Kidney capillary endothelial cell (primary cell): Measurements from ENCODE around the gene ACOT13.
"Not testable (repeated sequence)": the region's sequence is repeated elsewhere in the genome, so short reads cannot be mapped to it uniquely, and the experiment has no call there.

Experiments used
- DNase-seq: peaks from one replicate; pipeline ENCODE4 v3.0.0-alpha.2; 2018; ENCODE audit warnings: low spot score

ACOT13 gene

DNA sequence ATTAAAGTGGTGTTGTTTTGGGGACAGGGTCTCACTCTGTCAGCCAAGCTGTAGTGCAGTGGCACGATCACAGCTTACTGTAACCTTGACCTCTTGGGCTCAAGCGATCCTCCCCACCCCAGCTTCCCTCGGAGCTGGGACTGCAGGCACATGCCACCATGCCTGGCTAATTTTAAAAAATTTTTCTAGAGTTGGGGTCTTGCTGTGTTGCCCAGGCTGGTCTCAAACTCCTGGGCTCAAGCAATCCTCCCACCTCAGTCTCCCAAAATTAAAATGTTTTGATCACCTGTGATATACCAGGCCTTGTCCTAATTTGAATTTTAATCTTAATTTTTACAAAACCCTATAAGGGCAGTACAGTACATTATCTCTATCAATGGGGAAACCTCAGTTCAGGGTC lies 25.5 kb downstream of the ACOT13 start:
- DNase-seq: no peak

DNA sequence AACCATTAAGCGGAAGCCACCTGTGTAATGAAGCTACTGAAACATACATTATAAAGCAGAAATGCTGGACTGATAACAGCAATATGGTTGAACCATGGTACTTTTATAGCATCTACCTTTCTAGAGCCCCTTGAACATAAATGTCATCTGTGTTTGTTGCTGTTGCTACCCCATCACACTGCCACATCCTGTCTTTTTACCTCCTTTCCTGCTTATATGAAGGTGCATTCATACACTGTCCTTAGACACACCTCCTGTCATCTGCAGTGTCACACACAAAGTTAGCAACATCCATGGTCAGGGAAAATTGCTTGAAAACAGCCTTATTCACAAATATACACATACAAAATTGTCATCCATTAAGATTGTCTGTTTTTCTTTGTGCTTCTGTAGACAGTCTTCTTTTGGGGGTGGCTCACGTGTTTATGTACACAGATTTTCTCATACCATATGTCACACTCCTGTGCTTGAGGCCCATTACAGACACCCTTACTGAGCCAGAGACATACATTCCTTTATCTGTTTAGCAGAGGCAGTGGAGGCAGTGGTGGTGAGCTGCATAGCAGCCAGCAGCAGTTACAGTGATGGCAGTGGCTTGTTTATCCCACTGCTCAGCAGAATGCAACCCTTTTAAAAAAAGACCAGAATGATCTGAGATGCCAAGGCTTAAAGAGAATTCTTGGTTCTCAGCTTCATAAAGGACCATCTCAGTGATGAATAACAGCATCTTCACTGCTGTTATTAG lies 26.1 kb downstream of the ACOT13 start:
- no peak for DNase-seq

DNA sequence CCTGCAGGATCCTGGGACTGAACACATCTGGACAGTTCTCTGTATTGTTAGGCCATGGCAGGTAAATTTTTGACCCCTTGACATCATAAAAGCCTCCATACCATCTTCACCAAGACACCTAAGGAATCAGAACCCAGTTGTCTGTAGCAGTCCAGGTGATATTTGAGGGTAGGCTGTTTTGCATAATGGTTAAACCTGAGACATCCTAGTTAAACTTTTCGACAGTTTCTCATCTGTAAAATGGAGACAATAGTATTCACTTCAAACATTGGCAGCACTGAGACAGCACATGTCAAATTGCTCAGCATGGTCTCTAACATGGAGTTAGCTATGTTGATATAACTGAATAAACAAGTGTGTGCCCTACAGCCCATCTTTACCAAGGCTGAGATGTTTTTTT lies 27.3 kb downstream of the ACOT13 start:
- DNase-seq: no peak

DNA sequence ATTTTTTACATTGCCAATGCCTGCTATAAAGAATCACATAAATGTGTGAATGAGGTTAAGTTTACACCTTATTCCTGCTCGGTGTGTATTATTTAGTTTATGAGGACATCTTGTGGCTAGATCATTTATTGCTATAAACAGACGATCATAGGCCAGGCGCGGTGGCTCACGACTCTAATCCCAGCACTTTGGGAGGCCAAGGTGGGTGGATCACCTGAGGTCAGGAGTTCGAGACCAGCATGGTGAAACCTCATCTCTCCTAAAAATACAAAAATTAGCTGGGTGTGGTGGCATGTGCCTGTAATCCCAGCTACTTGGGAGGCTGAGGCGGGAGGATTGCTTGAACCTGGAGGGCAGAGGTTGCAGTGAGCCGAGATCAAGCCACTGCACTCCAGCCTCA lies 28.8 kb downstream of the ACOT13 start:
- DNase-seq: peak; percentile 50

DNA sequence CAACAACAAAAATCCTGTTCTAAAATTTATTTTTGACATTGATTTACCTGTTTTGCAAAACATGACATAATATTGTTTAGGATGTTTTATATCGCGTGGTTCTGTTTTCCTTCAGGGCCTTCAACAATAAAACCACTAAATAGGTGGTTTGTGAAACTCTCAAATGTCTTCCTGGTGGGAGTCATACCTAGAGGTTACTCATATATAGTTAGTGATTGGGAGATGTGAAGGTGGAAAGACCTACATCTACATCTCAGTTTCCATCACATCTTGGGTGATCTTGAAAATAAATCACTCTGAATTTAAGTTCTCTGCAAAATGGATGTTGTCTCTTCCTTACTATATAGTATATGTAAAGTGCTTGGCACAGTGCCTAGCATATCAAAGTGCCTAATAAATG lies 29.2 kb downstream of the ACOT13 start:
- DNase-seq: no peak

DNA sequence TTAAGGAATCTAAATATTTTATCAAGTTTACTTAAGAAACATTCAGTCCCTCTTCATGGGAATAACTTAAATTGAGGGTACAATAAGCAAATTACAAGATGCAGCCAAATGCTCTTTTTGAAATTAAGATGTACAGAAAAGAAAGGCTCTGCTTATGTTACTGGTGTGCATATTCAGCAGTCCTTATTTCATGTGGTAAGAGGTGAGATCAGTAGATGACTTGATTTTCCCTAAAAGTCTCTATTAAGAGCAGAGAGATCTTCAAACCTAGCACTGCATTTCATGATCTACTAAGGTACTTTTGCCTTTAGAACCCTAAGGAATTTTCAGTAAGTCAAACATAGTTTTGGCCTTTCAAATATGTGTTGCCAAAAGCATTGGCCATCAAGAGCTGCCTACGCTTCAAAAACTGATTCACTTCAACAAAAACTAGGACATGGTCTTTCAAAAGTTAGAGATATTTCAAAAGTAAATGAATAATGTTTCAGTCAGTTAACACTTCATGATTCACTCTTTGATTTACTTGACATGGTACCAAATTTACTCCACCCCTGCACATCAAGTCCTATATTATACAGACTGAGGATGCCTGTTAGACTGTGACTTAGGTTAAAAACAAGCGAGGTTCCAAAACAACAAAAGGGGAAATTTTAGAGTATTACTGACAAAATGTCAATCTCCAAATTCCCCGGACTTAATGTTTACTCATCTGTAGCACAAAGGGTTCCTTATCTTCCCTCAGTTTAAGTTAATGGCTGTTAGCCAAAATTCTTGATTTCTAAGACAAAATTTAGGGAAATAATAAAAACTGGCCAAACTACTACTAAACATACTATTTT lies 32.9 kb downstream of the ACOT13 start:
- DNase-seq: no peak

DNA sequence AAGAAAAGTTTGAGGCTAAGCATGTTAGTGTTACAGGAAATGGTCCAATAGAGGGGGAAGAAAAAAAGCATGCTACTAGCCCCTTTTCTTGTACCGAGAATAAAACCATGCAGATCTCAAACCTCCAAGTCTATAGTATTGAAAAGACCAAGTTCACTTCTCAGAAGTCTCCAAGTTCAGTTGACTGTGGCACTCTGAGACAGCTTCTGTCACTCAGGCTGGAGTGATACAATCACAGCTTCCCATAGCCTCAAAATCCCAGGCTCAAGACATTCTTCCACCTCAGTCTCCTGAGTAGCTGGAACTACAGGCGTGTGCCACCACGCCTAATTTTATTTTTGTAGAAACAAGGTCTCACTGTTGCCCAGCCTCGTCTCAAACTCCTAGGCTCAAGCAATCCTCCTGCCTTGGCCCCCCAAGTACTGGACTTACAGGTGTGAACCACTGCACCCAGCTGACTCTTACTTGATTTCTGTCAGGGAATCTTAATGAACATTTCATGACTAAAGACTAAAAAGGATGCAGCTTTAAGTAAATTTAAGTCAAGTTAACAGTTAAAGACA lies 35.9 kb downstream of the ACOT13 start:
- no peak for DNase-seq

DNA sequence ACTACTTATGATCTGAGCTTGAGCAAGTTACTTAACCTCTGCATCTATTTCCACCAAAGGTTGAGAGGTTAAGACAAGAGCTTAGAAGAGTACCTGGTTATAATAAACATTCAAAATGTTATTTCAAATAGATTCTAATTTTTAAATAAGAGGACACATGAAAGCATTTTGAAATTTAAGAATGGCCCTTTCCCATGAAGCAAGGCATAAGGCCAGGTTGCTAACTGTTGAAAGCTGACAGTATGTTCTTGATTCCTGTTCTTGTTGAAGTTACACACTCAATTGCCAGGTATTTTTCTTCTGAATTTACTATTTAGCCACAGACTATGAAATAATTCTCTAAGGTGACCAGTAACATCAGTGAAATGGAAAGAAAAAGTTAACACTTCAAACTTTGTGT lies 37.6 kb downstream of the ACOT13 start:
- no peak for DNase-seq

DNA sequence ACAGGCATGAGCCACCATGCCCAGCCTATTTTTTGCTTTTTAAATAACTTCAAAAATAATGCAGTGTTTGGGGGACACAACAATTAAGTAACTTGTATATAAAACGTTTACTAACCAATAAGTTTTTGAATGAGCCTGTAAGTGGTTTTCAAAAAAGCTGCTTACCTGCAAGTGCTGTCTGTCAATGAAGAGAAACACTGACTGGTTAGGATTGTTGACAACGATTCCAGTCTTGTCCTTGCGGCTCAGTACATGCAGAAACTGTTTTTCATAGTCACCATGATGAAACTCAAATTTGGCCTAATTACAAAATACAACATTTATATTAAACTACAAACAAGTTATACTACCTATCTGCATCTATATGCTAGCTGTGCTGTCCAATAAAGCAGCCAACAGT lies 41.7 kb downstream of the ACOT13 start:
- DNase-seq: no peak

DNA sequence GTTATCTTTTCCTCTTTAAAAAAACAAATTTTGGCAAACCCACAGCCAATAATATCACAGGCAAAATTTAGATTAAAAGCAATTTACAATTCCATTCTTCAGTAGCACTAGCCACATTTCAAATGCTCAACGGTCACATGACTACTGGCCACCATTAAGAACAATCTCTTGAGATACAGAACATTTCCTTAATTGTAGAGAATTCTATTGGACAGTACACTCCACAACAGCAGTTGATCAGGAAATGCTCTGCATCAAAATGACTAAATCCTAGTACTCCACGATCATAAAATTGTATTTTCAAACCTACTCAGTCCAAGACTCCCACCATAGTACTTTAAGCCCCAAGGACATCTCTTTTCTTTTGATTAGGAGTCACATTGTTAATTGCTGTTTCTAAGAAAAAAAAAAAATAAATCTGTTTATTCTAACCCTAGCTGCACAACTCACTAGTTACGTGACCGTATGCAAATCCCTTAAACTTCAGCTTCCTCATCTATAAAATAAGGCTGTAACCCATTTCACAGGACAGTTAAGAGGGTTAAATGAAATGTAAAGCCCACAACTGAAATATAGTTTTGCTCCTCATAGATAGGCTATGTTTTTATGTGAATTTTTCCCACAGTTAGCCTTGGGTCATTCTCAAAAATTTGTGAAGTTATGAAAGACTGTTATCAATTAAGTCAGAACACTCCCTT lies 42.3 kb downstream of the ACOT13 start:
- DNase-seq: no peak

DNA sequence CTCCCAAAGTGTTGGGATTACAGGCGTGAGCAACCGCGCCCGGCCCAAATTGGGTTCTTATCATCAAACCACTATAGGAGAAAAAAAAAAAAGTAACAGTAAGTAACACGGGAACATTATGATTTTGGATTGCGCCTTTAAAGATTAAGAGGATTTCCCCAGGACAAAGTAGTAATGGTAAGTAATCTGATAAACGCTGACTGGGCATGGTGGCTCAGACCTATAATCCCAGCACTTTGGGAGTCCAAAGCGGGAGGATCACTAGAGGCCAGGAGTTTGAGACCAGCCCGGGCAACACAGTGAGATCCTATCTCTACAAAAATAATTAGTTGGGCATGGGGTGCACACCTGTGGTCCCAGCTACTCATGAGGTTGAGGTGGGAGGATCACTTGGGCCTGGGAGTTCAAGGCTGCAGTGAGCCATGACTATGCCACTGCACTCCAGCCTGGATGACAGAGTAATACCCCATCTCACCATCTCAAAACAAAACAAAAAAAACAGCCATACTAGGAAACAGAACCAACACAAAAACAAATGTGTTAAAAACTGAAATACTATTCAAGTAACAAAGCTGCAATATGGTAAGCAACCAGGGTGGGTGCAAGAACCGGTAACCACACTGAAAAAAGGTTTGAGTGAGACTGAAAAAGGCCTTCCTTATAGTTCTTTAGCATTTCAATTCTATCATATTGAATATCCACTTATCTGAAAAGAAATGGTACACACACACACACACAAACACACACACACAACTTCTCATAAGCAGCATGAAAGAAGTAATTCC lies 43.8 kb downstream of the ACOT13 start:
- DNase-seq: no peak

DNA sequence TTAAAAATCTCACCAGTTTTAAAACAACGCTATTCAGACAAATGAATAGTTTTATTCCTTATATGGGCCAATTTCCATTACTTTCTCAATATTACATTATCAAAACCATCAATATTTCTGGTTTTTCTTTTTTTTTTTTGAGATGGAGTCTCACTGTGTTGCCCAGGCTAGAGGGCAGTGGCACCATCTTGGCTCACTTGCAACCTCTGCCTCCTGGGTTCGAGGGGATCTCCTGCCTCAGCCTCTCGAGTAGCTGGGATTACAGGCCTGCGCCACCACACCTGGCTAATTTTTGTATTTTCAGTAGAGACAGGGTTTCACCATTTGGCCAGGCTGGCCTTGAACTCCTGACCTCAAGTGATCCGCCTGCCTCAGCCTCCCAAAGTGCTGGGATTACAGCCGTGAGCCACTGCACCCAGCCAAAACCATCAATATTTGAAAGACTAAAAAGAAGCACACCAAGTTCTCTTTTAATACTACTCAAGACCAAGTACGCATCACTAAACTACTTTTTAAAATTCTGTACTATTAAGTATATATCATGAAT lies 49.8 kb downstream of the ACOT13 start:
- DNase-seq: not testable (repeated sequence)

DNA sequence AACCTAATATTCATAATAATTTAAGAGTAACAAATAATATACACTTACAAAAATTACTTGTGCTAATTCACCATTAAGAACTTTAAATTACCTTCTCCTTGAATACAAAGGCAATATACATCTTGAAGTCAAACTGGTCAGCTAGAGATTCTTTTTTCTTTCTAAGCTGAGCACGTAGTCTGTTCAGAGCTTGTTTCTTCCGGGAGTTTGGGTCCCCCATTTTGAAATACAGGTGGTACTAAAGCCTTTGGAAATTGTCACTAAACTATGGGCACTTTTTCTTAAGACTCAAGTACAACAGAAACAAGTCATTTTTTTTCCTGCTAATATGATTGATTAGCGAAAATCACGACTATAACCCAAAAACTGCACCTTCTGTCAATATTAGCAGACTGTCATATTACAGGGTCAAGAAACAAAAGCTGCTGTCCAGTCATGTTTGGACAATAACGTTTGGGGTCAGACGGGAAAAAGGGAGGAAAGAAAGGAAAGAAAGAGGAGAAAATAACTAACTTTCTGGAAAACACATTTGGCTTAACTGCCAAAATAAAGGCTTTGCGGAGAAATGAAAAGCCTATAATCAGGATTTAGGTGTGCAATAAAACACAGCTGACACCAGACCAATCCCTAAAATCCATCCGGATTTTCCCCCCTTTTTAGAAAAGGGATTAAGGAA lies 51.7 kb downstream of the ACOT13 start:
- DNase-seq: no peak

DNA sequence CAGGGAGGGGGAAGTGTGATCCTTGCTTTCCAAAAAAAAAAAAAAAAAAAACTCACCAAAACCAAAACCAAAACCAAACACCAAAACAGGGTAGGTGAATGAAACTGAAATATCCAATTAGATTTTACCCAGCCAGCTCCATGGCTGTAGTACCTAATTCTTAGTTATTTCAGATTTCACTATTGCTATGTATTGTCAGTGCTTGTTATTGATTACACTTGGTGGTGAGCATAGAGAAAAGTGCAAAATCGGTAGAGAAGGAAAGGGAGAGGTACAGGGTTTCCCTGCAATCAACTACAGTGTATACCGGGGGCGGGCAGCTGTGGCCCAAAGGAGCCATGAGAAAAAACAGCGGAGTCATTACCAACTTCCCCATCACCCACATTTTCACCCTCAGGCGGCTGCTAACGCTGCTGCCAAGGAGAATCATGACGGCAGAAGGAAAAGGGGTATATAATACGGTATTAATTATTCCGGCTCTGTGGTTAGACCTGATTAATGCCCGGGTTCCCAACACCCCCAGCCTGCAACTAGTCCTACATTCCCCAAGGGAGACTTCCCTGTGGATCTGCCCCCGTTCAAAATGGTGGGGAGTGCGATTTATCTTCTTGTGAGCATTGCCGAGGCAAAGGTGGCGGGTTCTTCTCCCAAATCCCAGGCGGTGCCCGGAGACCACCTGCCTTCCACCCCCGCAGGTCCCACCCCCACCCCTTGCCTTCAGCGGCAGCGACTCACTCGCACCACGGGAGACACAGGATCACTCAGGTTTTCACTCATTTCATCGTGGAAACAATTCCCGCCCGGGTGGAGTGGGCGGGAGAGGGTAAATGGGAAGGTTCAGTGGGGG lies 52.5 kb downstream of the ACOT13 start, which contains the start of gene C6orf62:
C6orf62 (minus strand) TSS at position 30 of the 847 bp plus-strand sequence. CDS start 486 bp downstream, outside the sequence.
- DNase-seq: no peak

DNA sequence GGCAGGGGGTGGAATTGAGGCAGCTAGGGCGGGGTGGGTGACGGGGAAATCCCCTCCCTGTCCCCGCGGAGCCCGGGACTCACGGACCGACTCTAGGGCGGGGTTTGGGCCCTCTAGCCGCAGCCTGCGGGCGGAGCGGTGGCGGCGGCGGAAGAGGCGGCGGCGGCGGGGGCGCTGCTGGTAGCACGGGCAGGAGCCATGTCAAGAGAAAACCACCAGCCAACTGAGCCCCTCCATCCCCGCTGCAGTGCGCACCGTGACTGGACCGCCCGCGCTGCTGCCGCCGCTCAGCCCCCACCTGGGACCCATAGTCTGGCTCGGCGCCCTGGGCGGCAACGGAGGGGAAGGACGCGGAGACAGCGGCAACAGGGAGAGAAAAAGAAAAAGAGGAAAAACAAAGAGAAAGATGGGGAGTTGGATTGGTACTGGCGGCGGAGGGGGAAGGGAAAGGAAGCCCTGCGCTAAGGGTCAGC lies 53.3 kb downstream of the ACOT13 start:
- DNase-seq: no peak

DNA sequence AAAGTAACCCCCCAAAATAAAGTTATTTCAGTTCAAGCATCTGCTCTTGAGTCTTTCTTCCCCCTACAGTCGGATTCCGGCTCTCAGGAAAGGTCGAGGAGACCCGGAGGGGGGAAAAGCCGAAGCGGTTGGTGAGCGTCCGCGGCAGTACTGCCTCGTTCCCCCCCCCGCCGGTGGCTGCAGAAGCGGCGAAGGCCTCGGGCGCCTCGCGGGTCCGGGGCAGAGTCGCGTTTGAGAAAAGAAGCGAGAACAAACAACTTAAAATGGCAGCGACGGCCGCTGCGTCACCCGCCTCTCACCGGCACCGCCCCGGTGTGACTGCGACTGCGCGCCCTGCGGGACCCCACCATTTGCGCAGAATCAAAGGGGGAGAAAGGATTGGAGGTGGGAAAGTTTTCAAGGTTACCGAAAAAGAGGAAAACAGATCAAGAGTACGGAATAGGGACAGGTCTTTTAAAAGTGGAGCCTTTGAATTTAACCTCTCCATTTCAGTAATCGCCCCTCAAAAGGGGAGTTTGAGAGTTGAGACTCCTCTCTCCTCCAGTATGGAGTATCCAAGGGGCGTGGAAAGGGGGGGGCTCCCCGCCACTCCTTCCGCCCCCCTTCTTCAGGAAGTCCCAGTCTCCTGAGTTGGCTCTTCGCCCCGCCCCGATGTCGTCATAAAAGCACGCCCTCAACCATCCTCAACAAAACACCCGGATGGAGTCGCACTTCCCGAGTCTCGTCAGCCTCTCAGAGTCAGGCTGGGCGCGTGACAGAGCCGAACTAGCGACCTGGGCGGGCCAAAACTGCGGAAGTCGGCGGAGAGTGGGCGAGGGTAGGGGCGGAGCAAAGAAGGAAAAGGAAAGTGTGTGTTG lies 54.0 kb downstream of the ACOT13 start:
- peak; percentile 100 for DNase-seq

DNA sequence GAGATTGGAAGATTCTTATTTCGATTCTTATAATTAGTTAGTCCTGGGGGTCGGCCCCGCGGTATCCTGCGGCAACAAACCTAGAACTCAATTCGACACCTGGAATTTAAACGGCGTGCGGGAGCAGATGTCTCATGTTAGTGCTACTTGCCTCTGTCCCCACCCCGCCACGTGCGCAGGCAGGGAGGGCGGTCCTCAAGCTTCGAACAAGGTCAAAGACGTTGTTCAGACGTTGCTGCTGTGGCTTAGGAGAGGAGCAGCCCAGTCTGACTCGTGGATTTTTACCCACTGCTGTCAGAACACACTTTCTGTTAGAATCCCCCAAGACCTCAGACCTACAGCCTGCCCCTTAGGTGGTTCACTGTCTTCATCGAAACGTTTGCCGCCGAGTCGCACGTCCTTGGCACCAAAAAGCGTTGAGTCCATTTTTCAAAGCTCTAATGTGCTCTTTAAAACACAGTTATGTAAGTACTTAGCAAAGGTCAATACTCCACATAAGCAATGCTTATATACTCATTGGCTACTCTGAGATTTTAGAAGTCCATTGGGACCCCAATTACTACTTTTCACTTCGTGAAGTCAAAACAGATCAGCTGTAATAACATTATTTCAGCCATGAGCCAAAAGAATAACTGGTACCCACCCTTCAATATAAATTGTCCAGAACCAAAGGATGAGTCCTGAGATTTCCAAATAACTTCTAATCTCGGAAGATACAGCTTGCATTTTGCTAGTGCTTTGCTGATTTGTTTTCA lies 54.8 kb downstream of the ACOT13 start:
- DNase-seq: peak; percentile 14

DNA sequence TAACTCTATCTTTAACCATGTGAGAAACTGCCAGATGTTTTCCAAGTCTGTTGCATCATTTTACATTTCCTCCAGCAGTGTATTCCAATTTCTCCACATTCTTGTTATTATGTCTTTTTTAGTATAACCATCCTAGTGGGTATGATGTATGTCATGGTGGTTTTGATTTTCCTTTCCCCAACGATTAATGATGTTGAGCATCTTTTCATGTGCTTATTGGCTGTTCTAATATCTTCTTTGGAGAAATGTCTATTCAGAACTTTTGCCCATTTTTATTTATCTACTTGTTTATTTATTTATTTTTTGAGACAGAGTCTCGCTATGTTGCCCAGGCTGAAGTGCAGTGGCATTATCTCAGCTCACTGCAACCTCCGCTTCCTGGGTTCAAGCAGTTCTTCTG lies 56.4 kb downstream of the ACOT13 start:
- no peak for DNase-seq
